GM18867 (cell line): ENCODE data around the gene PPP1R9B.

Experiments used
- ATAC-seq: cut with Tn5 transposase; IDR thresholded peaks from one replicate; pipeline ENCODE4 v1.9.1; 2021; ENCODE audit warnings: mild to moderate bottlenecking, moderate library complexity; ENCODE audit not compliant: unreplicated experiment

Gene PPP1R9B

DNA sequence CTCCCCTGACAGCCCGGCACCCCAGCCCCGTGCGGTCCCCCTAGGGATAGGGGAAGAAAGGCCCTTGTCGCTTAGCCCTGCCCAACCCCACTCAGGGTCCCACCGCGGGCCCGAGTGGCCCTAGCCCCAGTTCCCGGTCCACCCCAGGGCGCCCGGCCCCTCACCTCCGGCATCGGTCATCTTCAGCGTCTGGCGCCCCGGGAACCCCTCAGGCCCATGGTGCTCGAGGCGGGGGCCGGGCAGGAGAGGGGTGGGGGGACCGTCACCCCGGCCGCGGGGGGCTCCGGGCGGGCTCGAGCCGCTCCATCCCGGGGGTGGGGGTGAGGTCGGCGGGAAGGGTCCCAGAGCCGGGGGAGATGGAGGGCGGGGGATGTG is 21.1 kb downstream of the PPP1R9B start:
- ATAC-seq = no peak

DNA sequence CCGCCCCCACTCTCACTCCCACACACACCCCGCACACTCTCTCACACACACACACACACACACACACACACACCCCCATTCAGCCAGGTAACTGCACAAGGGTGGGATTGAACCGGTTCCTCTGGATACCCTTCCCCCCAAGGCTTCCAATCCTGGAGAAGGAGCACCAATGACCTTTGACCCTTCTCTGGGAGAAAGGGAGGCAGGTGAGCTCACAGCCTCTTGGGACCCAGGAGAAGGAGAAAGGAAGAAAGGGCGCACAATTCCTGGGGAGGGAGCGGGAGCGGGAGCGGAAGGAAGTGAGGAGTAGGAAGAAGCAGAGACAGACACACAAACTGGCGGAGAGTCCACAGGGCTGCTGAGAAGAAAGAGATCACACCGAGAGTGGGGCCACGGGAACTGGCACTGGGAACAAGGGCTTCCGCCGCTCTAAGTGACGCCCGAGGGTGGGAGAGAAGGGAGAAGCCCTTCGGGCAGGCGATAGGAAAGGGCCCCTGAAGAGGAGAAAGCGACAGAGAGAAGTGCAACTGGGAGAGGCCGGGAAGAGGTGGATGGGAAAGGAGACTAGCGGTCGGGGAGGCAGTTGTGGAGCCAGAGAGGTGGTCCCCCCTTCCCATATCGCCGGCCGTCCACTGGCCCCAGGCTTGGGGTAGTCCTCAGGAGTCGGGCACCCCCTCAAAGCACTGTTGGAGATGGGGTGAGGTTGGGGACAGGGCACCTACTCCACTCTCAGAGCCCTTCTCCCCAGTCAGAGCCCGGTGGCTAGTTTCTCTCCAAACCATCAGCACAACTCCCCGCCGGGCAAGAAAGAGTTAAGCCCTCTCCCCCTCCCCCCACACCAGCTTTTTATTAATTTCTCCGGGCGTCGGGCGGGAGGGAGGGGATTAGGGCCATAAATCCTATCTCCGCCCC is 21.8 kb downstream of the PPP1R9B start:
- ATAC-seq = no peak

GRCh38 chr17:50127697-50128361 is 22.6 kb downstream of the PPP1R9B start:
- ATAC-seq = no peak

DNA sequence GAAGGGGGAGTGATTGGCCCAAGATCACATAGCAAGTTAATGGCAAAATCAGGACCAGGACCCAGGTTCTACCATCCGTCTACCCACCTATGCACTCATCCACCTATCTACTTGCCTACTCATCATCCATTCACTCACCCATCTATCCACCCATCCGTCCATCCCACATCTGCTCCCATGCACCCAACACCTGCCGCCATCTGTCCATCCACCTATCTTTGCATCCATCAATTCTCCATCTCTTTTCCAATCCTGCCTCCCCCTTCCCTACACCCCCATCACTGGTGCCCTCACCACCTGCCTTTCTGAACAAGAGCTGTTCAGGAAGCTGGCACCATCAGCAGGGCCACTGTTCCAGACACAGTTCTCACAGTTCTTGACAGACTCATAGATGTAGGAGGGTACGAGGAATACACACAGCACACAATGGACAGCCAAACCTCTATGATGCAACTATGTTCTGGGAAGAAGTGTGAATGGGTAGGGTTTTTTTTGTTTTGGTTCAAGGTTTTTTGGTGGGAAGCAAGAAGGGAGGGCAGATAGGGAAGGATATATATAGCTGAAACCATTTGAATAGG is 25.0 kb downstream of the PPP1R9B start:
- ATAC-seq = no peak

DNA sequence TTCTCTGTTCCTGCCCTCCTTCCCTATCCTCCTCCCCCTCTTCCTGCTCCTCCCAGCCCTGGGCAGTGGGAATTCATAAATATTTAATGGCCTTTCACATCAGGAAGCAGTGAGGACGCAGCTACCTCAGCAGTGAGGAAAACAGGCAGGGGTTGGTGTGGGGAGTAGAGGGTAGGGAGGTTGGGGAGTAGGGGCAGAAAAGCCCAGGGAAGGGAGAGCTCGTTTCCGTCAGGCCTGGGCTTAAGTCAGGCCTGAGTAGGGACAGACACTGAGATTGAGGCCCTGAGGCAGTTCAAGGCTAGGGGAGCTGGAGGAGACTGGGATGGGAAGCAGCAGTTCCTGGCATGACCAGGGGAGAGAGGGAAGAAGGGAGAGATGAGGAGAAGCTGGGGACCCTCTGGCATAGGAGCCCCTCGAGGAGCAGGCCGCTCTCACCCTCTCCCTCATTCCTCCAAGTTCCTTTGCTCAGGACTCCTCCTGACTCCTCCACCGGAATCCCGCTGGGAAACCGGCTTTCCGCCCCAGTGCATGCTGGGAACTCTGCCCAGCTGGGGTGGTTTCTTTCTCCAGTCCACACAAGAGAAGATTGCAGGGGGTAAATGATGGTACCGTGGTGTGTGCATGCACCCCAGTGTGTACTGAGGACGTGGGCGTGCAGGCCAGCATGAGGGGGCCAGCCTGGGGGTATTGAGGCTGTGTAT is 26.7 kb downstream of the PPP1R9B start:
- ATAC-seq = no peak

- no peak for ATAC-seq
Observed at GRCh38 chr17:50122945-50123344, 27.5 kb downstream of the PPP1R9B start.

GRCh38 chr17:50120475-50121253 is 29.8 kb downstream of the PPP1R9B start:
- no peak for ATAC-seq

- ATAC-seq = no peak
Observed at GRCh38 chr17:50118828-50119218, 31.7 kb downstream of the PPP1R9B start.

- no peak for ATAC-seq
Observed at GRCh38 chr17:50118076-50118827, 32.2 kb downstream of the PPP1R9B start.

GRCh38 chr17:50117202-50118051 is 33.0 kb downstream of the PPP1R9B start:
- ATAC-seq = peak; percentile 52

DNA sequence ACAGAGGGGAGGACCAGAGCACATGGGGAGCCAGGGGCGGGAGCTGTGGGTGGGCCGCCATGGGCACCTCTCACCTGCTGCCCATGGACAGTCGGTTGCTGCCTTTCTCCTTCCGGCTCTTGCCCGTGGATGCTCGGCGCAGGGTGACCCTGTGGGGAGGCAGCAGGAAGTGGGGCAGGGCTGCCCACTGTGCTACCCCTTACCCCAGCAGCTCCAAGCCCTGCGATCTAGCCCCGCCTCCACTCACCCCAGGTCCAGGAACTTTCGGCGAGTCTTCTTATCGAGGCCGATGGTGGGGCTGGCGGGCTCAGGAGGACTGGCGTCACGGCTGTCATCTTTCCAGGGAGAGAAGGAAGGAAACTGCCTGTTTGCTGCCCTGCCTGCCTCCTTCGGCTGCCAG is 34.7 kb downstream of the PPP1R9B start:
- no peak for ATAC-seq

DNA sequence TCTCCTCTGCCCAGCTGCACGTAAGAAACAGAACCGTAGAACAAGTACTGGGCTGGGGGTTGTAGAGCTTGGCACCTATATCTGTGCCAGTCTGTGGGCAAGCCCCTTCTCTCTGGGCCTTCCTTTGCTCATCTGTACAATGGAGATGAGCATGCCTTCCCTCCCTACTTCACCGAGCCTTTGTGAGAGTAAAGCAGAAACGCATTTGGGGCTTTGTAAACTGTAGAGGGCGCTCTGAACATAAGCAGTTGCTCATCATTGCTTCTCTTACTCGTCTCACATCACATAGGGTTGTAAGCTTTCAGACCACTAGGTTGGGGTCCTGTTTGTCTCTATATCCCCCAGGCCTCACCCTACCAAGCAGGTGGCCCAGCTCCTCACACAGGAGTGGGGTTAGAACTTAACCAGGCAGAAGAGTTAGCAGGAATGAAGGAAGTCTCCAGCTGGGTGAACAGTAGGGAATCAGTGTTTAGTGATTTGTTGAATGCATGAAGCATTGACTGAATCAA is 35.6 kb downstream of the PPP1R9B start:
- no peak for ATAC-seq

DNA sequence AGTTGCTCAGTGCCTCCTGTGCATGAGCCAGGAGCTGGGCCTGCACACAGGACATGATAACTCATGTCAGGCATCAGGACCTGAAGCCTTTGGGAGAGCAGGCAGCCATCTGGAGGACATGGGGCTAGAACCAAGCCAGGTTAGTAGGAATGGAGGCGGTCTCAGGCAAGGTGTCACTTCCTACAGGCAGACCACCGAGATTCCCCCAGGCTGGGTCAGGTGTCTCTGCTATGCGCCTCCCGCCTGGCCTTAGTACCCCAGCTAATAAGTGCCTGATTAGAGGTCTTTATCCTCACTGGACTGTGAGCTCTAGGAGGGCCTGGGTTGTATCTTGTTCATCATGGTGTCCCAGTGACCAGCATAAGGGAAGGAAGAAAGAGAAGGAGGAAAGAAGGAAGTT is 36.1 kb downstream of the PPP1R9B start:
- ATAC-seq = no peak

- no peak for ATAC-seq
Observed at GRCh38 chr17:50113624-50114320, 36.7 kb downstream of the PPP1R9B start.

DNA sequence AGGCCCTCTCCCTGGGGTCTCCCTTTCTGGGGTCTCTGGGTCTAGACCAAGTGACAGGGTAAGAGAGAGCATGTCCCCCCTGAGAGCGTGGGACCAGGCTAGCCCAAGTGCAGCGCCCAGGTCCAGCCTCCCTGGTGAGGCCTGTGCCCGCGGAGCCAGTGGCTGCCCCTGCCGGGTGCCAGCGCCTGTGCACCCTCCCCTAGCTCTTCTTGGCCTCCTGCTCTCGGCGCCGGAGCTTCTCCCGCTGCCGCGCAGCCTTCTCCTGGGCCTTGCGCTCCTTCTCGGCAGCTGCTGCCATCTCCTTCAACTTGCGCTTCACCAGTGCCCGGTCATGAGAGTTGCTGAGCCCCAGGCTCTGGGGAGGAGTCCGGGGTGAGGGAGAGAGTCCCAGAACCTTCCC is 37.8 kb downstream of the PPP1R9B start:
- ATAC-seq = no peak

GRCh38 chr17:50111673-50112655 is 38.5 kb downstream of the PPP1R9B start:
- no peak for ATAC-seq
